ENCODE measurements around the gene GALNT17. TPM values are rescaled to one million over a fixed set of nuclear protein-coding genes. Genes with fewer than 3 reads are reported as not detected.
"Not testable (repeated sequence)": the region's sequence is repeated elsewhere in the genome, so short reads cannot be mapped to it uniquely, and the experiment has no call there.

Gene GALNT17
- total RNA-seq, 1 donor, result not detected

- H3K9me3 ChIP-seq (ENCODE audit: low read depth, low read length), result no peaks in the 10 kb centered on the region
- H3K27me3 ChIP-seq (ENCODE audit: insufficient read depth, low read length), result no peaks in the 10 kb centered on the region
- no peak overlapping the region for H3K4me3 ChIP-seq (ENCODE audit: low read length)
- no peaks in the 10 kb centered on the region for H3K4me1 ChIP-seq (ENCODE audit: insufficient read depth, low read length)
Observed at GRCh38 chr7:71580027-71580426, 448.1 kb downstream of the GALNT17 start.

- H3K4me1 ChIP-seq (ENCODE audit: insufficient read depth, low read length), result no peaks in the 10 kb centered on the region
- no peaks in the 10 kb centered on the region for H3K9me3 ChIP-seq (ENCODE audit: low read depth, low read length)
- H3K27me3 ChIP-seq (ENCODE audit: insufficient read depth, low read length), result no peaks in the 10 kb centered on the region
- no peak overlapping the region for H3K4me3 ChIP-seq (ENCODE audit: low read length)
Observed at GRCh38 chr7:71584256-71584655, 452.3 kb downstream of the GALNT17 start.

- no peaks in the 10 kb centered on the region for H3K9me3 ChIP-seq (ENCODE audit: low read depth, low read length)
- H3K4me1 ChIP-seq (ENCODE audit: insufficient read depth, low read length), result no peaks in the 10 kb centered on the region
- H3K4me3 ChIP-seq (ENCODE audit: low read length), result no peak overlapping the region
- no peaks in the 10 kb centered on the region for H3K27me3 ChIP-seq (ENCODE audit: insufficient read depth, low read length)
Observed at GRCh38 chr7:71591876-71592275, 459.9 kb downstream of the GALNT17 start.

- H3K27me3 ChIP-seq (ENCODE audit: insufficient read depth, low read length); H3K4me1 ChIP-seq (ENCODE audit: insufficient read depth, low read length); H3K4me3 ChIP-seq (ENCODE audit: low read length); H3K9me3 ChIP-seq (ENCODE audit: low read depth, low read length): not testable (repeated sequence)
Observed at GRCh38 chr7:71592388-71592787, 460.4 kb downstream of the GALNT17 start.

- Histone ChIP-seq H3K9me3 (ENCODE audit: low read depth, low read length) (no peaks in the 10 kb centered on the region), H3K4me1 (ENCODE audit: insufficient read depth, low read length) (no peaks in the 10 kb centered on the region), H3K4me3 (ENCODE audit: low read length) (no peak overlapping the region), H3K27me3 (ENCODE audit: insufficient read depth, low read length) (no peaks in the 10 kb centered on the region)
Observed at GRCh38 chr7:71594736-71595135, 462.8 kb downstream of the GALNT17 start.

GRCh38 chr7:71595176-71595575, 463.2 kb downstream of the GALNT17 start:
- no peaks in the 10 kb centered on the region for H3K4me1 ChIP-seq (ENCODE audit: insufficient read depth, low read length)
- no peak overlapping the region for H3K4me3 ChIP-seq (ENCODE audit: low read length)
- no peaks in the 10 kb centered on the region for H3K9me3 ChIP-seq (ENCODE audit: low read depth, low read length)
- H3K27me3 ChIP-seq (ENCODE audit: insufficient read depth, low read length), result no peaks in the 10 kb centered on the region

- H3K4me3 ChIP-seq (ENCODE audit: low read length), result no peak overlapping the region
- H3K9me3 ChIP-seq (ENCODE audit: low read depth, low read length), result no peaks in the 10 kb centered on the region
- H3K27me3 ChIP-seq (ENCODE audit: insufficient read depth, low read length), result no peaks in the 10 kb centered on the region
- no peaks in the 10 kb centered on the region for H3K4me1 ChIP-seq (ENCODE audit: insufficient read depth, low read length)
Observed at GRCh38 chr7:71598553-71598952, 466.6 kb downstream of the GALNT17 start.

GRCh38 chr7:71601851-71602250, 469.9 kb downstream of the GALNT17 start:
- Histone ChIP-seq H3K4me1 (ENCODE audit: insufficient read depth, low read length) (no peaks in the 10 kb centered on the region), H3K4me3 (ENCODE audit: low read length) (no peak overlapping the region), H3K9me3 (ENCODE audit: low read depth, low read length) (no peaks in the 10 kb centered on the region), H3K27me3 (ENCODE audit: insufficient read depth, low read length) (no peaks in the 10 kb centered on the region)

- H3K4me1 ChIP-seq (ENCODE audit: insufficient read depth, low read length), result no peaks in the 10 kb centered on the region
Observed at GRCh38 chr7:71604818-71605414, 473.0 kb downstream of the GALNT17 start.

GRCh38 chr7:71611986-71612385, 480.0 kb downstream of the GALNT17 start:
- H3K4me1 ChIP-seq (ENCODE audit: insufficient read depth, low read length), result no peaks in the 10 kb centered on the region
- no peaks in the 10 kb centered on the region for H3K9me3 ChIP-seq (ENCODE audit: low read depth, low read length)
- no peaks in the 10 kb centered on the region for H3K27me3 ChIP-seq (ENCODE audit: insufficient read depth, low read length)
- H3K4me3 ChIP-seq (ENCODE audit: low read length), result no peak overlapping the region

More at GRCh38 chr7:71604818-71605414, 473.0 kb downstream of the GALNT17 start:
- no peaks in the 10 kb centered on the region for H3K27me3 ChIP-seq (ENCODE audit: insufficient read depth, low read length)
- no peaks in the 10 kb centered on the region for H3K9me3 ChIP-seq (ENCODE audit: low read depth, low read length)
- H3K4me3 ChIP-seq (ENCODE audit: low read length), result no peak overlapping the region

- no peak overlapping the region for H3K4me3 ChIP-seq (ENCODE audit: low read length)
- no peaks in the 10 kb centered on the region for H3K27me3 ChIP-seq (ENCODE audit: insufficient read depth, low read length)
- H3K4me1 ChIP-seq (ENCODE audit: insufficient read depth, low read length), result no peaks in the 10 kb centered on the region
- H3K9me3 ChIP-seq (ENCODE audit: low read depth, low read length), result no peaks in the 10 kb centered on the region
Observed at GRCh38 chr7:71612911-71613310, 481.0 kb downstream of the GALNT17 start.

- H3K4me1 ChIP-seq (ENCODE audit: insufficient read depth, low read length), result no peaks in the 10 kb centered on the region
- H3K27me3 ChIP-seq (ENCODE audit: insufficient read depth, low read length), result no peaks in the 10 kb centered on the region
- no peaks in the 10 kb centered on the region for H3K9me3 ChIP-seq (ENCODE audit: low read depth, low read length)
- no peak overlapping the region for H3K4me3 ChIP-seq (ENCODE audit: low read length)
Observed at GRCh38 chr7:71613313-71613712, 481.4 kb downstream of the GALNT17 start.

- Histone ChIP-seq H3K4me3 (ENCODE audit: low read length) (no peak overlapping the region), H3K4me1 (ENCODE audit: insufficient read depth, low read length) (no peaks in the 10 kb centered on the region), H3K9me3 (ENCODE audit: low read depth, low read length) (no peaks in the 10 kb centered on the region), H3K27me3 (ENCODE audit: insufficient read depth, low read length) (no peaks in the 10 kb centered on the region)
Observed at GRCh38 chr7:71615017-71615416, 483.1 kb downstream of the GALNT17 start.

- no peaks in the 10 kb centered on the region for H3K4me1 ChIP-seq (ENCODE audit: insufficient read depth, low read length)
Observed at GRCh38 chr7:71616217-71616616, 484.3 kb downstream of the GALNT17 start.

GRCh38 chr7:71618278-71618677, 486.3 kb downstream of the GALNT17 start:
- Histone ChIP-seq H3K4me1 (ENCODE audit: insufficient read depth, low read length) (no peaks in the 10 kb centered on the region), H3K27me3 (ENCODE audit: insufficient read depth, low read length) (no peaks in the 10 kb centered on the region), H3K4me3 (ENCODE audit: low read length) (no peak overlapping the region), H3K9me3 (ENCODE audit: low read depth, low read length) (no peaks in the 10 kb centered on the region)

More at GRCh38 chr7:71616217-71616616, 484.3 kb downstream of the GALNT17 start:
- Histone ChIP-seq H3K9me3 (ENCODE audit: low read depth, low read length) (no peaks in the 10 kb centered on the region), H3K4me3 (ENCODE audit: low read length) (no peak overlapping the region), H3K27me3 (ENCODE audit: insufficient read depth, low read length) (no peaks in the 10 kb centered on the region)

- no peaks in the 10 kb centered on the region for H3K27me3 ChIP-seq (ENCODE audit: insufficient read depth, low read length)
- H3K4me3 ChIP-seq (ENCODE audit: low read length), result no peak overlapping the region
- no peaks in the 10 kb centered on the region for H3K4me1 ChIP-seq (ENCODE audit: insufficient read depth, low read length)
- no peaks in the 10 kb centered on the region for H3K9me3 ChIP-seq (ENCODE audit: low read depth, low read length)
Observed at GRCh38 chr7:71625545-71625944, 493.6 kb downstream of the GALNT17 start.

Measured in mononuclear cell (primary cell).